Cerebellar nuclear complex (tissue), 1 donor: Measurements from ENCODE around the gene BRPF3.
A peak's percentile ranks its signal among the peaks of the same experiment; 100 is the strongest.
"Not testable (repeated sequence)": the region's sequence is repeated elsewhere in the genome, so short reads cannot be mapped to it uniquely, and the experiment has no call there.

Experiments
- DNase-seq, 2 experiments: peaks; one replicate each; lab custom pipeline; 2025; lab: John Stamatoyannopoulos, UW

Gene BRPF3

GRCh38 chr6:36200154-36200891 is 3.8 kb downstream of the BRPF3 start:
- no peak for DNase-seq

- DNase-seq: peak in 1 of 2 experiments; percentile 4
Measured at GRCh38 chr6:36200998-36201596, 4.6 kb downstream of the BRPF3 start.

- no peak for DNase-seq
Measured at GRCh38 chr6:36201612-36202011, 5.1 kb downstream of the BRPF3 start.

DNA sequence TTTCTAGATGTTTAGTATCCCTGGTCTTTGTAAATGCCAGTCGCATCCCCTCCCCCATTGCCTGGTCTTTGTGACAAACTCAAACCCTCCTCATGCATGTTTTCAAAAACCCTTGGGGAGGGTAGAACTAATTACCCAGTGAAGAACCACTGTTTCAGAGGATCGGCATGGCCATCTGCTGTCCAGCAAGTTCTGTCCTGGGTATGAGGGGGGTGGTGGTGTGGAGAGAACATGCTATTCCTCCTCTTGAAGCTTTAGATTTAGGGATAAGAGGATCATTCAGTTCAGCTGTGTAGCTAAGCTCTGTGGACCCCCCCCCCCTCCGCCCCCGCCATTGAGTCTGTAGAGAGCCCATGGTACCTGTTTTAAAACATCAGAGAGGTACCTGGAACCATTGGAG is 5.6 kb downstream of the BRPF3 start:
- DNase-seq: no peak

DNA sequence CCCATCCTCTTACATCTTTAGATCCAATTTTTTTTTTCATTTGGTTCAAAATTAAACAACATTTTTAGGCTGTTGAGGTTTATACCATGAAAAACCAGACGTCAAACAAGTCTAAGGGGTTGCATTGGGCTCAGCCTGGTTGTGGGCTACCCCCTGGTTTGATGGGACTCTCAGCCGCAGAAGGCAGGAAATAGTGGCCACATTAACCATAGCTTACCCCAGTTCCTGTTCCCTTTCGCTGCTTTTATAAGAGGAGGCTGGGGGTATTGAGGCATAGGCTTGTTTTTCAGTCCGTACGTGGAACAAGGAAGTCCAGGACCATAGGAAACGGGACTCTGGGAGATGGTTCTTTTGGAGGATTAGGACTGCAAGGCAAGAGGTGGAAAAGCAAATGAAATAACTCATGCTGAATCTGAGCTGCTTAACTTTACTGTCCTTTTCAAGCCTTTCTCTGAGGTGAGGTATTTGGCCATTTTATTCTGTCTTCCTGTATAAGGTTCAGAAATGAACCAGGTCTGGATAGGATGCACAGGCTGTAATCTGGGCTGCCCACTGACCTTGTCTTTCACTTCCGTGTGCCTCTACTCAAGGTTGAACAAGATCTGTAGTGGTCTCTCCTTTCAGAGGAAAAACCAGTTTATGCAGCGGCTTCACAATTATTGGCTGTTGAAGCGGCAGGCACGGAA is 7.7 kb downstream of the BRPF3 start:
- no peak for DNase-seq

DNA sequence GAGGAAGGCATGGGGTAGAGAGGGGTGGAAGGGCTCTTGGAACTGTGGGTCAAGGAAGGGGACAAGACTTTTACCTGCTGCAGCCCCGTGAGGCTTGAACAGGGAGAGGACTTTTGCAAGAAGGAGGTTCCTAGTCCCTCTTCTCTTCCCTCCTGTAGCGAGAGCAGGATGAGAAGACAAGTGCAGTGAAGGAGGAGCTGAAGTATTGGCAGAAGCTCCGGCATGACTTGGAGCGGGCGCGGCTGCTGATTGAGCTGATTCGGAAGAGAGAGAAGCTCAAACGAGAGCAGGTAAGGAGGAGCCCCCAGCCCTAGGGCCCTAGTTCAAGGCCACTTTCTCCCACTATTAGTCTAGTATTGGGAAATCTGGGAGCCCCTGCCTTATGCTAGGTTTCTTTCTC is 10.6 kb downstream of the BRPF3 start:
- no peak for DNase-seq

DNA sequence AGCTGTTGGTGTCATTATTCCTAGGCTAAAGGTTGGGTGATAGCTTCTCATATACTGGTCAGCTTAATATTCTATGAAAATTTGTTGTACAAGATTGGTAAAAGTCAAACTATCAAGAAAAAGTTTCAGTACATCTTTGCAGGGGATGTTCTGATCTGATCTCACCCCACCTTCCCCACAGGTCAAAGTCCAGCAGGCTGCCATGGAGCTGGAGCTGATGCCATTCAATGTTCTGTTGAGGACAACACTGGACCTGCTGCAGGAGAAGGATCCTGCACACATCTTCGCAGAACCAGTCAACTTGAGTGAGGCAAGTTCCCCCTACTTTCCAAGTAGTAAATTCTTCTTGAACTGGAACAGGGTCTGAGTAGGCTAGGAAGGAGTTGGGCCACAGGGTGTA is 13.1 kb downstream of the BRPF3 start:
- DNase-seq: no peak

DNA sequence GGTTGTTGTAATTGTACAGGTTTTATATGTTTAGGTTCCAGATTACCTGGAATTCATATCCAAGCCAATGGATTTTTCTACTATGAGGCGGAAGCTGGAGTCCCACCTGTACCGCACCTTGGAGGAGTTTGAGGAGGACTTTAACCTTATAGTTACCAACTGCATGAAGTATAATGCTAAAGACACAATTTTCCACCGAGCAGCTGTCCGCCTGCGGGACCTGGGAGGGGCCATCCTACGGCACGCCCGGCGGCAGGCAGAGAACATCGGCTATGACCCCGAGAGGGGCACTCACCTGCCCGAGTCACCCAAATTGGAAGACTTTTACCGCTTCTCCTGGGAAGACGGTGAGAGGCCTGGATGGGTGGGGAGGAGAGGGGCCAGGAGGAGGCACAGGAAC is 13.6 kb downstream of the BRPF3 start:
- DNase-seq: no peak

DNA sequence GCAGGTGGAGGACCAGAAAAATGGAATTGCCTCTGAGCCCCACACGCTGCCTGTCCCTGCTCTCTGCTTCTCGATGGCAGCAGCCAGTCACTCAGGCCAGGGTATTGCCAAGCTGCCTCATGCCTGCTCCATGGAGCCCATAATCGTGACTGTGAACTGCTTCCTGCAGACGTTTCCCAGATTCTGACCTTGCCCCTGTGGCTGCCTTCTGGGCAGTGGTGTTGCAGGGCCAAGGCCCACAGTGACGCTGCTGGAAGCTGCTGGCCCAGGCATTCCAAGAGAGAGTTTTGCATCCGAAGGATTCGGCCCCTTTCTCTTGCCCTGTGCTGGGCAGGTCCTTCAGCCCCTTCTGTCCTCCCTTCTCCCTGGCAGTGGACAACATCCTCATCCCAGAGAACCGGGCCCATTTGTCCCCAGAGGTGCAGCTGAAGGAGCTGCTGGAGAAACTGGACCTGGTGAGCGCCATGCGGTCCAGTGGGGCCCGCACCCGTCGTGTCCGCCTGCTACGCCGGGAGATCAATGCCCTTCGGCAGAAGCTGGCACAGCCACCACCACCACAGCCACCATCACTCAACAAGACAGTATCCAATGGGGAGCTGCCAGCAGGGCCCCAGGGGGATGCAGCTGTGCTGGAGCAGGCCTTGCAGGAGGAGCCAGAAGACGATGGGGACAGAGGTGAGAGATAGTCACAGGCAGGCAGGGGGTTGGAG is 14.5 kb downstream of the BRPF3 start:
- DNase-seq: no peak

GRCh38 chr6:36216559-36216958 is 20.0 kb downstream of the BRPF3 start:
- DNase-seq: no peak

DNA sequence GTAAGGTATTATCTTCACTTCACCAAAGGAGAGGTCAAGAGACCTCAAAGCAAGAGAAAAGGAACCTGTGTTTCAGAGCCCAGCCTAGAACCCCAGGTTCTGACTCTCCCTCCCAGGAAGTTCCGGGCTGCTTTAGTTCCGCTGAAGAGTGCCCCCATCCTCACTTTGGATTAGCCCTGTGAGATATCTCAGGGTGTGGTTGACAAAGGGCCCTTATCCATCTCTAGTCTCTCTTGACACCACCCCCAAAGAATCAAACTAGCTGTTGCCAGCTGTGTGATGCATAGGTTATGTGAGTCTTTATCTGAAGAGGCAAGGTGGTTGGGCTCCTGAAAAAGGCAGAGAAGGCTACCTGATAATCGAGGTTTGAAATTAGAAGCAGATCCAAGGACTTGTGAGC is 20.6 kb downstream of the BRPF3 start:
- no peak for DNase-seq

GRCh38 chr6:36217946-36218345 is 21.4 kb downstream of the BRPF3 start:
- no peak for DNase-seq

GRCh38 chr6:36218516-36218915 is 22.0 kb downstream of the BRPF3 start:
- DNase-seq: not testable (repeated sequence)

DNA sequence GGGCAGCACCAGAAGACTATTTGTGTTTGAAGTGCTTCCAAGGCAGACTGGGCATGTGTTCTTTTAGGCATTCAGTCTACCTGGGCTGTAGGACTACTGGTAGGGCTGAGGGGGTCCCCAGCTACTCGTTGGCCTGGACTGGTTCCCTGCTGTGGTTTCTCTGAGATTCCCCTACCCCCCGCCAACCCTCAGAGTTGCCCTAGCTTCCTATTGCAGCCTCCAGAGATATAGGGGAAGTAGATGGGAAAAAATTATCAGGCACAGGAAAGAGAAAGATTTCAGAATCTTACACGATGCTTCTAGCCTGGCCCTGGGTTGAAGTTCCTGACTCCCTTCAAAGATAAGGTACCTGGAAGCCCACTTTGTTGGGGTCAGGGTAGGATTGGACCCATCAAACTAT is 22.5 kb downstream of the BRPF3 start:
- DNase-seq: no peak

GRCh38 chr6:36220226-36220625 is 23.7 kb downstream of the BRPF3 start:
- no peak for DNase-seq

GRCh38 chr6:36221674-36222073 is 25.1 kb downstream of the BRPF3 start:
- DNase-seq: no peak

DNA sequence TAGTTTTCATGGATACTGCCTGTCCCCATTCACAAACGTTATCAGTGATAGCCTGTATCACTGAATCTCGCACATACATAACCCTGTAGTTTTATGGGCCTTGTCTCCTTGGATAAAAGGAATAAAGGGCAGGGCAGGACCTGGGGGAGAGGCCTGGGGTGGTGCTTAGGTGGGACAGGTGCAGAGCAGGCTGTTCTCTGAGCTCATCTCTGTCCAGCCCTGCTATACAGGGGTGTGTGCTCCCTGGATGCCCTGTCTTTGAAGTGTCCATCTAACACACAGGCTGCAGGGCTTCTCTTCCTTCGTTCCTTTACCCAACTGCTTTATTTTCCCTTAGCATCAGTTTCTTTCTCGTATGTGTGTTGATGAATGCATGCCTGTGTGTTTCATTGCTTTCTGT is 26.4 kb downstream of the BRPF3 start:
- no peak for DNase-seq

- DNase-seq: no peak
Measured at GRCh38 chr6:36223706-36224105, 27.2 kb downstream of the BRPF3 start.

DNA sequence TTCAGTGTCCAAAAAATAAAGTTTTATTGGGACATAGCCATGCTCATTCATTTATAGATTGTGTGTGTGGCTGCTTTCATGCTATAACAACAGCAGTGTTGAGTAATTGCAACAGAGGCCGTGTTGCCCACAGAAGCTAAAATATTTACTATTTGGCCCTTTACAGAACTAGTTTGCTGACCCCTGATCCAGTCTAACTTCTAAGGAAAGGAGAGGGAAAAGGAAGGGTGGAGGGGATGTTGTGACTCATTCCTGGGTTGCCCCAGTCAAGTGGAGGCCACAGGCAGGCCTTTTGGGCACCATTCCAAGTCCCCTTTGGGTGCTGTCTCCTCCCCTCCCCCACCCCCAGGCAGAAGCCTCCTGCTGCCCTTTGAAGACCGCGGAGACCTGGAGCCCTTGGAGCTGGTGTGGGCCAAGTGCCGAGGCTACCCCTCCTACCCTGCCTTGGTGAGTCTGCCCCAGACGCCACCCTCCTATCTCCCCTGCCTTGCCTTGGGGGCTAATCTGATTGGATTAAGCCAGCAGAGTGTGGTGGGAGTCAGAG is 28.4 kb downstream of the BRPF3 start:
- no peak for DNase-seq

DNA sequence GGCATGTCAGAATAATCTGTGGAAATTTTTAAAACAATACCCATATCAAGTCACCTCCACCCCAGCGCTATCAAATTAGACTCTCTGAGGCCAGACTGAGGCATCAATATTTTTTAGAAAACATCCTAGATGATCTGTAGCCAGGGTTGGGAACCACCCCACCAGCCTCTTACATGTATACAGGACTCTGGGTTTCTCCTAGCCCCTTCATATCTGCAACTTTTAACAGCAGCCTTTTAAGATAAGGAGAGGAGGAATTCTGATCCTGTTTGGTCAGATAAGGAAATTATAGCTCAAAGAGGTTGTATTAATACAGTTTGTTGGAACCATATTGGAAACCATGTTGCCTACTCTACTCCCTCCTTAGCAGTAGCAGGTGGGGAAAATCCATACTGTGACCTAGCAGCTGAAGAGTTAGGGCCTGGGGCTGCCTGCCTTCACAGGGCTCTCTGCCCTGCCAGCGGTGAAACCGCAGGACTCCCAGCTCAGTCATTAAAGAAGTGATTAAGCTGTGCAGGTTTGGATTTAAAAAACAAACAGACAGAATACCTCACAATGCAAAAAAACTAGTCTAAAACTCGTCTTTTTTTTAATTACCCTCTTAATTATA is 30.0 kb downstream of the BRPF3 start:
- no peak for DNase-seq

DNA sequence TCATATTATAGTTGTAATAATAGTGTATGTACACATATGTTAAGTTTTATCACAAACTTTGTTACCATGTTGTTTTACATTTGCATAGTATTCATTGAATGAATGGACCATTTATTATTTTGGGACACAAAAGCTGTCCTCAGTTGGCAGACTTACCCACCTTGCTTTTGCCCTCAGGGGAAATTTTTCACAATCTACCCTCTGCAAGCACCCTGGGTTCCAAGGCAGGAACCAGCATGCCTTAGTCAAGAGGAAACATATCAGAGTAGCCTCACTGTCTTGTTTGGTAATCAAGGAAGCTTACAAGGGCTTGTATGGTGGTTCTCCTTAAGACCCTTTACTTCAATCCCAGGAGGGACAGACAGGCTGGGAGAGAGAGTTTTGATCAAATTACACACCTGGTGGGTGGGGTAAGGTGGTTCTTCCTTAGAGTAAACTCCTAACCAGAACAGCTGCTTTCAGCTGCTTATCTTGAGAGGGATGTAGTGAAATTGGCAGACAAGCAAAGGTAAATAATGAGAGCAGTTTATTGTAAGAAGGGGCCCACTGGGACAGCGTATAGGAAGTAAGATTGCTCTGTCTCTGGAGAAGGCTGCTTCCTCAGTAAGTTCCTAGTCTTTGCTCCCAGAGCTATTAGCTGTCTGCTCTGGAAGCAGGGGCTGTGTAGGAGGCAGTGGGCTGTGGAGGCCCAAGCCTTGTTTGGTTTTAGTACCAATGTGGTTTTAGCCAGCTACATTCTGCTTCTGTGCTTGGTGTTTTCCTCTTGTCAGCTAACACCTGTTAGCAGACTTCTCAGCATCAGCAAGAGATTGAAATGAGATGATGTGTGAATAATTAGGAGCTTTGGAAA is 31.1 kb downstream of the BRPF3 start:
- DNase-seq: no peak
